Right lobe of liver (tissue), 6 donors: ENCODE results near the gene KCNJ12. TPM values are rescaled to one million over a fixed set of nuclear protein-coding genes. Genes with fewer than 3 reads are reported as not detected.

Experiments
- ATAC-seq, 4 donors: fragments of 200-7000 bp; cut with Tn5 transposase; one replicate each; pipeline ENCODE4 v1.9.1; 2020; ENCODE audit warnings: mild to moderate bottlenecking in 4 of 4, moderate library complexity in 4 of 4
- DNase-seq, 3 donors: peaks; one replicate each; pipeline ENCODE4 v3.0.0-alpha.2; 2020
- H3K27ac ChIP-seq, 3 donors: fragments of 200-600 bp; one replicate each; pipeline ENCODE4 v1.8.0; 2022
- H3K27me3 ChIP-seq, 2 donors: fragments of 200-600 bp; one replicate each; pipeline ENCODE4 v1.8.0; 2022
- H3K36me3 ChIP-seq, 4 donors: fragments of 200-600 bp; sonication (generic) in 1 of 4; one replicate each; pipeline versions ENCODE4 v1.5.1 to v1.8.0; 2017 to 2022; ENCODE audit warnings: control low read depth in 1 of 4
- H3K4me1 ChIP-seq, 4 donors: fragments of 200-600 bp; sonication (generic) in 1 of 4; one replicate each; pipeline versions ENCODE4 v1.5.1 to v1.8.0; 2017 to 2022; ENCODE audit warnings: control low read depth in 1 of 4
- H3K4me3 ChIP-seq, 3 donors: fragments of 200-600 bp; one replicate each; pipeline ENCODE4 v1.8.0; 2022
- H3K9me3 ChIP-seq, 4 donors: fragments of 200-600 bp; sonication (generic) in 1 of 4; one replicate each; pipeline versions ENCODE4 v1.5.1 to v1.8.0; 2017 to 2022; ENCODE audit warnings: control low read depth in 1 of 4
- CTCF ChIP-seq, 4 donors: fragments of 200-600 bp in 3 of 4; fragments of 450-650 bp in 1 of 4; IDR thresholded peaks; one replicate each; pipeline versions ENCODE4 v1.5.1 to v1.8.0; 2016 to 2022; ENCODE audit warnings: antibody characterized with exemption in 4 of 4, mild to moderate bottlenecking in 2 of 4
- POLR2A ChIP-seq: fragments of 450-650 bp; IDR thresholded peaks from one replicate; pipeline ENCODE4 v1.6.1; 2017; ENCODE audit warnings: antibody characterized with exemption, mild to moderate bottlenecking
- WGBS: methylation state at CpG from one replicate; pipeline ENCODE4 v1.1.6; 2018; ENCODE audit warnings: low coverage, low lambda C conversion rate; ENCODE audit not compliant: insufficient coverage; ENCODE audit errors: missing lambda C conversion rate; 5-methylcytosine and 5-hydroxymethylcytosine counted together
- intact Hi-C, 2 donors: fragments of 100-400 bp; cut with DNase I; formaldehyde crosslinking; loops; one replicate each; pipeline versions ENCODE4 v1.11.2 to v1.14.1; 2022
- total RNA-seq, 6 experiments: library from RNA; depleted of rRNA in 2 of 6; stranded (reverse); fragments of >200 nt in 2 of 6; fragmentation: NEBNext Ultra II Directional in 3 of 6; extraction: Animal tissue kit (Norgen Biotek cat#: 25700) in 3 of 6; gene quantifications; one replicate each; pipeline versions ENCODE4 v1.1.0 to v1.2.4, GENCODE V29; 2016 to 2023
- donor health status: DM: no; HTN: yes; CAD: no.
- donor health status: DM: no; HTN: no; CAD: no.
- donor health status: DM: no; HTN: no; CAD: no.
- donor health status: DM: no; HTN: yes; CAD: no.
- donor health status: DM: no; HTN: yes; CAD: no.

Gene KCNJ12
- total RNA-seq, 6 experiments from 2014 or later = 0.07 to 2.2 (median 0.23) TPM

- no peak overlapping the region for H3K27ac ChIP-seq
- intact Hi-C loops = no loop called here
- no peak overlapping the region for H3K4me3 ChIP-seq
- ATAC-seq = no peak
- peaks cover 0 to 10% of the 10 kb centered on the region in 2 donors for H3K27me3 ChIP-seq
- no peaks in the 10 kb centered on the region for H3K36me3 ChIP-seq
- peaks cover 0 to 11% (median 0%) of the 10 kb centered on the region in 4 donors for H3K4me1 ChIP-seq
- H3K9me3 ChIP-seq = no peaks in the 10 kb centered on the region
- DNase-seq = no peak
- TF ChIP-seq POLR2A = no peak
- TF ChIP-seq CTCF (IDR thresholded peaks at IDR 0.05) = no peak
- 31% methylated on average over 2 of the region's 5 CpGs for WGBS
Measured at GRCh38 chr17:21378553-21378952, 2.4 kb downstream of the KCNJ12 start.

- intact Hi-C loops = no loop called here
- Histone ChIP-seq H3K27ac (no peak overlapping the region), H3K4me3 (no peak overlapping the region), H3K27me3 (peaks cover 0 to 10% of the 10 kb centered on the region in 2 donors), H3K4me1 (peaks cover 0 to 11% (median 0%) of the 10 kb centered on the region in 4 donors), H3K9me3 (no peaks in the 10 kb centered on the region), H3K36me3 (no peaks in the 10 kb centered on the region)
- ATAC-seq (no peak), DNase-seq (no peak)
- TF ChIP-seq POLR2A (no peak), CTCF (IDR thresholded peaks at IDR 0.05) (no peak)
- WGBS = 80% methylated on average over 1 of the region's 17 CpGs
Measured at GRCh38 chr17:21379080-21379711, 3.0 kb downstream of the KCNJ12 start.

GRCh38 chr17:21380659-21381058 lies 4.5 kb downstream of the KCNJ12 start:
- peaks cover 0 to 11% (median 0%) of the 10 kb centered on the region in 4 donors for H3K4me1 ChIP-seq
- DNase-seq (no peak), ATAC-seq (no peak)
- no peaks in the 10 kb centered on the region for H3K36me3 ChIP-seq
- no peak overlapping the region for H3K27ac ChIP-seq
- WGBS = 80% methylated on average over 1 of the region's 3 CpGs
- peaks cover 0 to 10% of the 10 kb centered on the region in 2 donors for H3K27me3 ChIP-seq
- no peak for TF ChIP-seq POLR2A
- TF ChIP-seq CTCF (IDR thresholded peaks at IDR 0.05) = no peak
- H3K4me3 ChIP-seq = no peak overlapping the region
- intact Hi-C loops = no loop called here
- no peaks in the 10 kb centered on the region for H3K9me3 ChIP-seq

- no peak overlapping the region for H3K27ac ChIP-seq
- WGBS = 79% methylated on average over 2 of the region's 6 CpGs
- H3K4me3 ChIP-seq = no peak overlapping the region
- ATAC-seq (no peak), DNase-seq (no peak)
- no peaks in the 10 kb centered on the region for H3K9me3 ChIP-seq
- intact Hi-C loops = no loop called here
- peaks cover 0 to 10% of the 10 kb centered on the region in 2 donors for H3K27me3 ChIP-seq
- TF ChIP-seq POLR2A (no peak), CTCF (IDR thresholded peaks at IDR 0.05) (no peak)
- peaks cover 0 to 11% (median 0%) of the 10 kb centered on the region in 4 donors for H3K4me1 ChIP-seq
- no peaks in the 10 kb centered on the region for H3K36me3 ChIP-seq
Measured at GRCh38 chr17:21381076-21381706, 5.0 kb downstream of the KCNJ12 start.
